ENCODE results near the gene ZNF581.

ZNF581 gene

GRCh38 chr19:55666343-55667005 is 23.0 kb downstream of the ZNF581 start:
- DNase-seq = no peak

- DNase-seq = no peak
Observed at GRCh38 chr19:55667006-55667381, 23.5 kb downstream of the ZNF581 start.

DNA sequence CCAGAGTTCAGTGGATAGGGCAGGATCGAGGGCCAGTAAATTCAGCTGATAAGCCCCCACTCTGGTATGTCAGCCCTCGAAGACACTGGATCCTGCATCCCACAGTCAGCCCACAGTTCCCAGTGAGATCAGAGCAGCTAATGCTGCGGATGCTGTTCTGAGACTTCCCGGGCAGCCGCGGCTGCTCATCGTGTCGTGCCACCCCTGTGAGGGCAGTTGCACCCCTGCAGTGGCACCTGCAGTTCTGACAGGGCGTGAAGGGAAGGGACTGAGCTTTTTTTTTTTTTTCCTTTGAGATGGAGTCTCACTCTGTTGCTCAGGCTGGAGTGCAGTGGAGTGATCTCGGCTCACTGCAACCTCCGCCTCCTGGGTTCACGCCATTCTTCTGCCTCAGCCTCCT is 24.1 kb downstream of the ZNF581 start:
- DNase-seq = no peak

GRCh38 chr19:55667958-55668357 is 24.5 kb downstream of the ZNF581 start:
- DNase-seq = no peak

DNA sequence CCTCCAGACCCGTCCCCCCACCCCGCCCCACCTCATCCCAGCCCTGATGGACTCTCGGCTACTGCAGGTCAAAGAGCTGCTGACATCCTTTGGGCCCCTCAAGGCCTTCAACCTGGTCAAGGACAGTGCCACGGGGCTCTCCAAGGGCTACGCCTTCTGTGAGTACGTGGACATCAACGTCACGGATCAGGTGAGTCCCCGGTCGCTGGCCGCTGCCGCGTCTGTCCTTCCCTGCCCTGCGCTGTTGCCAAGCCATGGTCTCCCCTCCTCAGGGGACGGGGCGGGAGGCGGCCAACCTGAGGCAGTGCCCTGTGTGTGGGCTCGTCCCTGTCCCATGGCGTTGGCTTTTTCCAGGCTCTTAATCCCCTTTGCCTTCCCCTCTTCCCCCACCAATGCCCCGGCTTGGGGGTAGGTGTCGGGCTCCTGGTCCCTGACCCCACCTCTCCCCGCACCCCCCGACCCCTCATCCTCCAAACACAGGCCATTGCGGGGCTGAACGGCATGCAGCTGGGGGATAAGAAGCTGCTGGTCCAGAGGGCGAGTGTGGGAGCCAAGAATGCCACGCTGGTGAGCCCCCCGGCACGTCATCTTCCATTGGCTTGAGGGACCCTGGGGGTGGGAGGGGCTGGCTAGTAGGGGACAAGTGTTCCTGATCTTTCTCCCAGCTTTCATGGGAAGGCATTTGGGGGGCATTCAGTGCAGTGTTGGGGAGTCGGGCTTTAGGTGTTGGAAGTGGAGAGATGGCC is 25.3 kb downstream of the ZNF581 start:
- DNase-seq = no peak

DNA sequence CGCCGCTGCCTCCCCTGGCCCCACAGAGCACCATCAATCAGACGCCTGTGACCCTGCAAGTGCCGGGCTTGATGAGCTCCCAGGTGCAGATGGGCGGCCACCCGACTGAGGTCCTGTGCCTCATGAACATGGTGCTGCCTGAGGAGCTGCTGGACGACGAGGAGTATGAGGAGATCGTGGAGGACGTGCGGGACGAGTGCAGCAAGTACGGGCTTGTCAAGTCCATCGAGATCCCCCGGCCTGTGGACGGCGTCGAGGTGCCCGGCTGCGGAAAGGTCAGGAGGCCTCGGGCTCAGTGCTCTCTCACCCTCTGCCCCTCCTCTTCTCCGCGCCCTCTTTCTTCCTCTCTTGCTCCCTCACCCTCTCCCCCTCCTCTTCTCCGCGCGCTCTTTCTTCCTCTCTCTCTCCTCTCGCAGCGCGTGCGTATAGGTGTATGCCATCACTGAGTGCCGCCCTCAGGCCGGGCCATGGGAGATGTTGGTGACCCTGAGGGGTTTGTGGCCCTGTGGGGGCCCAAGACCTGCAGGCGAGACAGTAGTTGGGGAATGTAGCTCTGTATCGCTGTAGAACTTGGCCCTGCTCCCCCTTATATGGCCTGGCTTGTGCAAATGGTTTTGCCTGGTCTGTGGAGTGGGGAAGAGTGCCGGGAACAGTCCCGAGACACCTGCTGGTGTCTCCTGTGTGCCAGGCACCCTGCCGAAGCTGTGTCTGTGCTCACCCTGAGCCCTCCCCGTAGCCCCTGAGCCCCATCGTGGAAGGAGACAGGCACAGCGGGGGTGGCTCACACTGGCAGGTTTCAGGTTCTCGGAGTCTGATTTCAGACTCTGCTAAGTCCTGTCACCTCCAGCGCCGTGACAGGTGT is 26.2 kb downstream of the ZNF581 start:
- no peak for DNase-seq

DNA sequence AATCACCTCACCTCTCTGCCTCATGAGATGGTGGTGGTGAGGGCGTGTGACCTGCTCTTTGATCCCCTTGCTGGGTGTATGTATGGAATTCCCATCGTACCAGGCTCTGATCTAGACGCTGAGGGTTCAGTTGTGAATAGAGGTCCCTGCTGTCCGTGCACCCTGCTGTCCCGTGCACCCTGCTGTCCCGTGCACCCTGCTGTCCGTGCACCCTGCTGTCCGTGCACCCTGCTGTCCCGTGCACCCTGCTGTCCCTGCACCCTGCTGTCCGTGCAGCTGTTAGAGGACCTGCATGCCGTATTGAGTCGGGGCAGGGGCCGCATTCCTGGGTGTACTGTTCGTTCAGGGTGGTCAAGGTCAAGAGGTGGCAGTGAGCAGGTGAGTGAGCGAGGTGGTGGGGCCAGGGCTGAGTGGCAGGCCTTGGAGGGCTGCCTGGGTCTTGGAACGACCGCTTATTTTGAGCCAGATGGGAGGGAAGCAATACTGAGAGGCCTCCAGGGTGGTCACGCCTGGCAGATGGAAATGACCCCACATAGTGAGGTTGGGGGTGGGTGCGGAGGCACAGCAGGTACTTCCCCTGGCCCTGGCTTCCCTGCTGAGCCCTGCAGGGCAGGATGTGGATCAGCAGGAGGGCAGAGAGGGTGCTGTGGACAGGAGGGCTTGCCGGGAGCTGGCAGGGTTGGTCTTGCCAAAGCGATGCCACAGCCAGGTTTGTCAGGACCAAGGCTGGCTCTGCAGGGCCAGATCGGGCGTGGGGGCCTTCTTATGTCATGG is 27.0 kb downstream of the ZNF581 start:
- peak in 2 of 4 experiments; percentile 21 for DNase-seq

DNA sequence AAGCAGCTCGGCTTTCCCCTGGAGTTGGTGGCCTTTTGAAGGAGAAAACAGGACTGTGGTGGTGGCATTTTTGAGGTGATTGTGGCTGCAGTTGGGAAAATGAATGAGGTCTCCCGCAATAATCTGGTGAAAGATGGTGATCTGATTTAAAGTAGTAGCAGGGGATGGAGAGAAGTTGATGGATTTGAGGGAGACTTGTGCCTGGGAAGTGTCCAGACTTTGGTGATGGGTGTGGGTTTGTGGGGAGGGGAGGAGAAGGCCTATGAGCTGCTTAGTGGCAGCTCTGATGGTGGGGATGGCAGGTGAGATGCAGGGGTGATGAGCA is 27.6 kb downstream of the ZNF581 start:
- DNase-seq = no peak

DNA sequence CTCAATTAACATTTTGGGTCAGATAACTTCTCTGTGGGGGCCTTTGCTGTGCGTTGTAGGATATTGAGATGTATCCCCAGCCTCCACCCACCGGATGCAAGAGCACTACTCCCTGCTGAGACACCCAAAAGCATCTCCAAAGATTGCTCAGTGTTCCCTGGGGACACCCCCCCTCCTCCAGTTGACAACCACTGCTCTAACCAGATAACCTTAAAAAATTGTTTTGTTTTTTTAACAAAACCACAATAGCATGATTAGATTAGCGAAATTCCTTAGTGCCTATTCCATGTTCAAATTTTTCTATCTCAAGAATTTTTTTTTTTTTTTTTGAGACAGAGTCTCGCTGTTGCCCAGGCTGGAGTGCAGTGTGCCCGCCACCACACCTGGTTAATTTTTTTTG is 29.0 kb downstream of the ZNF581 start:
- no peak for DNase-seq

- DNase-seq = no peak
Observed at GRCh38 chr19:55673465-55673864, 30.0 kb downstream of the ZNF581 start.

GRCh38 chr19:55673889-55674288 is 30.4 kb downstream of the ZNF581 start:
- DNase-seq = no peak

GRCh38 chr19:55674459-55674840 is 31.0 kb downstream of the ZNF581 start:
- DNase-seq = no peak

DNA sequence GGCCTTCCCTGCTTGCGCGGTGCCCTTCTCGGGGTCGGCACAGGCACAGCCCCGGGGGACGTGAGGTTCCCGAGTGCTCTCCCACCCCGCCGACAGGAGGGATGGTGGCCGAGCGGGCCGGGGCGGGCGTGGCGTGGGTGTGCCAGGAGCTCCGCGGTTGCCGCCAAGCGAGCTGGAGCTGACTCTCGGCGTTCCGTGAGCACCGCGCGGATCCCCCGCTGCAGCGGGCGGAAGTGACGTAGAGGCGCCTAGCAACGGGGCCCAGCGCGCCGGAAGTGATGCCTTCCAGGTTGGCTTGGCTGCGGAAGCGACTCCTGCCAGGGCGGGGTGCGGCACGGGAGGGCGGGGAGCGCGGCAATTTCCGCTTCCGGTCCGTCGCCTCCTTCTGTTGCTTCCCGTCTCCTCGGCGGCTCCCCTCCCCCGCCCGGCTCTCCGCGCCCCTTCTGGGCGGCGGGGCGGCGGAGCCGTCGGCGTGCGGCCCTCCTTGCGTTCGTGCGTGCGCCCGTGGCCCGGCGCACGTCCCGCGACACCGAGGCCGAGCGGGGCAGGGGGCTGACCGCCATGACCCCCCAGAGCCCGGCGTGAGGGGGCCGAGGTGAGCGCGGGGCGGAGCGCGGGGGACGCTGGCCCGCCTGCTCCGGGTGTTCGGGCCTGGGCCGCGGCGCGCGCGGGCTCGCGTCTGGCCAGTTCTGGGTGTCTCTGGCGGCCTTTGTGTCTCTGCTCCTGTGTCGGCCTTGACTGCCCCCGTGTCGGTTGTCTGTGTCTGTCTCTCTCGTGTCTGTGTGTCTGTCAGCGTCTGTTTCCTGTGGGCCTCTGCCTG is 31.6 kb downstream of the ZNF581 start, which contains the start of gene EPN1:
Gene EPN1, plus strand, starts transcription at position 386 of the 820 bp plus-strand sequence. CDS start 3,402 bp downstream, outside the sequence.
- DNase-seq = peak; percentile 97 to 99 (median 98)

DNA sequence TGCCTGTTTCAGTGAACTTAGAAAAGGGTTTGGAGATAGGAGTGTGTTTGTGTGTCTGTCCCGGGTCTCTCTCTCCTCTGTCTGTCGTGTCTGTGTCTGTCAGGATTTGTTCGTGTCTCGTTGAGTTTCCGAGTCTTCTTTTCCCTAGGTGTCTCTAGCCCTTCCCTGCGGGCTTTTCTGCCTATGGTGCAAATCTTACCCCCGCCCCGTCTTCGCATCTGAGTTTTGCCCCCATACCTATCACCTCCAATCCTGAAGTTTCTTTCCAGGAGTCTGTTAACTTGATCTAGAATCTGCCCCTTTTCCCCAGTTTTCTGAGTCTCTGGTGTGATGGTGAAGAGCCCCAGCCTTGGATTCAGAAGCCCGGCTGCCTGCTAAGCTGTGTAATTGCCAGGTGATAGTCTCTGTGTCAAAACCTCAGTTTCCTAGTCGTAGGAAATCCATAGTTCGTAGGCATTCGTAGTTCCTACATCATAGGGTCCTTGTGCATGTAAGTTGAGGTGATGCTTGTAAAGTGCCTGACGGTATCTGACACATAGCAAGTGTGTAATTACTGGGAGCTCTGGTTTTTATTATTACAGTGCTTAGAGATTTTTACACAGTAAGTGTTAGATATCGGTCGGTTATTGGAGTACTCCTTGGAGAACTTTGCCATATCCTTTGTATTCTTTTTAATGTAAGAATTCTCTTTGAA is 32.4 kb downstream of the ZNF581 start:
- peak in 2 of 4 experiments; percentile 8 to 20 for DNase-seq

- no peak for DNase-seq
Observed at GRCh38 chr19:55676383-55676782, 32.9 kb downstream of the ZNF581 start.

DNA sequence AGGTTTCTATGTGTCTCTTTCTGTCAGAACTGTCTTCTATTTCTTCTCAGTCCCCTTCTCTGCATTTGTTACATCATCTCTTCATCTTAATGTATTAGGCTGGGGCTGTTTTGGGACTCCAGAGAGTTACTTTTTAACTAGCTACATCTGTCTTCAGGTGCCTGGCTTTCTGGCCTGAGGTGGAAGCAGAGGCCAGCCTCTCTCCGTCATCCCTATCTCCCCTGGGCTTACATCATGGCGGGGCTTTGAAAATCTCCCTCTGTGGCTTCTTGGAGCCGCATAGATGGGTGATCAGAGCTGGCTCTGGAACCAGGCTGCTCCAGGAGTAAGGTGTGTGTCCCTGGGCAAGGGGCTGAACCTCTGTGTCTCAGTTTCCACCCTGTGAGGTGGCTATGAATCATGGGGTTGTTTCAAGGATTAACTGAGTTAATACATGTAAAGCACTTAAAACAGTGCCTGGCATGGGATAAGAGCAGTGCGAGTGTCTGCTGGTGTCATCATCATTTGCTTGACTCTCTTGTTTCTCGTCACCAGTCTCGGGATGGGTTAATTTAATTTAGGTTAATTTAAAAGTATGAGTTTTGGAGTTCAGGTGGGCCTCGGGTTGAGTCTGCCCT is 33.5 kb downstream of the ZNF581 start:
- no peak for DNase-seq

- peak in 3 of 4 experiments; percentile 23 to 40 (median 36) for DNase-seq
Observed at GRCh38 chr19:55677572-55678028, 34.2 kb downstream of the ZNF581 start.

DNA sequence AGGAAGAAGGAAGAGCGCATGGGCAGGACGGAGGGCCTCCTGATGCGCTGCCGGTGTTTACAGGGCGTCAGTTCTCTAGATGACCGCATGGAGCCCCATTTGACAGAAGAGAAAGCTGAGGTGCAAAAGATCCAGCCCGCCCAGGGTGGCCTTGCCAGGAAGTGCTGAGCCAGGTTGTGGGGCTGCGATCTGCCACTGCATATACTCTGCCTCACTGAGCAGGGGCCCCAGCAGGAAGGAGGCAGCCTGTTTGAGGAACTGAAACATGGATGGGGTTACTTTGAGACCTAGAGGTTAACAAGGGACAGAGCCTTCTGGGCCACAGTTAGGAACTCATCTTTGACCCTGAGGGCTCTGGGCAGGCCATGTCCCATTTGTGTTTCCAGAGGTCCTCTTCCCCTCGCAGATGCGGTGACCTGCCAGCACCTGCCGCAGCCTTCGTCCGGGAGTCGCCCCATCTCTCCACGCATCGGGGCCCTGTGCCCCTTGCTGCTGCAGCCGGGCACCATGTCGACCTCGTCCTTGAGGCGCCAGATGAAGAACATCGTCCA is 34.7 kb downstream of the ZNF581 start:
- peak; percentile 79 to 93 (median 91) for DNase-seq

DNA sequence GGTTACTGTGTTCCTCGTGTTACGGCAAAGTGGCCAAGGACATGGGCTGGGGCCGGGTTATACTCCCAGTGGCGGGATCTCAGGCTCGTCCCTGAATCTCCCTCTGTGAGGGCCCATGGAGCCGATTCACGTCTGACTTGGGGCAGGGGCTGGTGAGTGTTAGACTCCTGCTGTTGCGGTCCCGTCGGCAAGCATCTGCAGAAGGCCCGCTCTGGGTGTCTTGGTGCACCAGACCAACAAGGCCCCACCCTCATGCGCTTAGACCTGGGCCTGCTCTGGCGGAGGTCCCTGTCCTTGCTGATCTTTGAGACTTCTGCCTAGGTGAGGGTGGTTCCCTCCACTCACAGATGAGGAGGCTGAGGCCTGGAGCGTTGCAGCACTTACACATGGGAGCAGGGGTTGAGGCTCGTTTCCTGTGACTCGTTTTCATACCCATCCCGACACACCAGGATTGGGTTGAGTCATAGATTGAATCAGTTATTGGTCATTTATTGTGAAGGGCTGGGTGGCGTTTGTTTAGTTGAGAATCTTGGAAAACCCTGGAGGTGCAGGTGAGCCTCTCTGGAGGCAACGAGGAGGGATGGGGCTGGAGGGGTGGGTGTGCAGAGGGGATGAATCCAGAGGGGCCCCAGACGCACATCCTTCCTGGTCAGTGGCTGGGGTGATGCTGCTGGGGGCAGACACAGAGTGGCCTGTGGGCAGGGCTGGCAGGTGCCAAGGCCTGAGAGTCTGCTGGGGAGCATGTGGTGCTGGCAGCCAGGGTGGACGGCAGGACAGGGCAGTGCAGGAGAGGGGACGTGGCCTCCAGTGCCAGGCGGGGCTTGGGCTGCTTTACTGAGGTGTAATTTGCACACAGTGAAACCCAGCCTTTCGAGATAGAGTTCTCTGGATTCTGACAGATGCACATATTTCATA is 36.2 kb downstream of the ZNF581 start:
- no peak for DNase-seq

All from suppressor macrophage (primary cell).